PC-3 (cell line): ENCODE results near the gene MYL5. TPM values are rescaled to one million over a fixed set of nuclear protein-coding genes. Genes with fewer than 3 reads are reported as not detected.
A peak's percentile ranks its signal among the peaks of the same experiment; 100 is the strongest.
"Not testable (repeated sequence)": the region's sequence is repeated elsewhere in the genome, so short reads cannot be mapped to it uniquely, and the experiment has no call there.

ENCODE experiments used
- ATAC-seq: fragments of 200-7000 bp; cut with Tn5 transposase; 2 replicates; pipeline ENCODE4 v1.9.1; 2020; ENCODE audit warnings: mild to moderate bottlenecking, moderate library complexity
- BruUV-seq: library from RNA; stranded (reverse); fragments of 400-500 nt; replicated peaks from 2 replicates; lab custom pipeline; 2021; lab: Mats Ljungman, UMichigan
- CTCF ChIA-PET: fragments of 300-600 bp; sonication (Branson Sonifier 250); formaldehyde crosslinking; loops from one replicate; lab custom pipeline; 2022; ENCODE audit warnings: antibody characterized with exemption; lab: Charles Lee
- POLR2A ChIA-PET: fragments of 300-600 bp; sonication (Branson Sonifier 250); formaldehyde crosslinking; loops from one replicate; lab custom pipeline; 2022; ENCODE audit warnings: antibody characterized with exemption; ENCODE audit not compliant: unreplicated experiment; lab: Charles Lee
- DNase-seq: peaks from one replicate; pipeline ENCODE4 v3.0.0-alpha.2; 2015
- H2AFZ ChIP-seq: fragments of 300-600 bp; sonication (generic); 2 replicates; pipeline ENCODE4 v1.6.0; 2016; ENCODE audit warnings: antibody characterized with exemption, low read length
- H3F3A ChIP-seq: fragments of 300-600 bp; sonication (generic); one replicate; pipeline ENCODE4 v1.6.0; 2017; ENCODE audit warnings: antibody characterized with exemption, low read length, control low read depth, mild to moderate bottlenecking; ENCODE audit not compliant: unreplicated experiment
- H3K27ac ChIP-seq: fragments of 300-600 bp; sonication (generic); 2 replicates; pipeline ENCODE4 v1.5.1; 2016; ENCODE audit warnings: mild to moderate bottlenecking, low read length
- H3K27me3 ChIP-seq: fragments of 300-600 bp; sonication (generic); 2 replicates; pipeline ENCODE4 v1.6.1; 2016; ENCODE audit warnings: low read length, mixed read lengths
- H3K36me3 ChIP-seq: fragments of 300-600 bp; sonication (generic); 2 replicates; pipeline ENCODE4 v1.6.1; 2016; ENCODE audit warnings: low read depth, mixed run types, low read length, mixed read lengths
- H3K4me1 ChIP-seq: fragments of 300-600 bp; sonication (generic); 2 replicates; pipeline ENCODE4 v1.5.1; 2016; ENCODE audit warnings: low read length; ENCODE audit not compliant: insufficient read depth
- H3K4me2 ChIP-seq: fragments of 300-600 bp; sonication (generic); 2 replicates; pipeline ENCODE4 v1.6.0; 2016; ENCODE audit warnings: low read length
- H3K4me3 ChIP-seq: fragments of 300-600 bp; sonication (generic); 2 replicates; pipeline ENCODE4 v1.5.1; 2016; ENCODE audit warnings: mild to moderate bottlenecking, low read length, mixed read lengths
- H3K79me2 ChIP-seq: fragments of 300-600 bp; sonication (generic); 2 replicates; pipeline ENCODE4 v1.6.1; 2017; ENCODE audit warnings: low read length, mixed read lengths
- H3K9ac ChIP-seq: fragments of 300-600 bp; sonication (generic); 2 replicates; pipeline ENCODE4 v1.6.0; 2016; ENCODE audit warnings: mild to moderate bottlenecking, low read length
- H3K9me2 ChIP-seq: fragments of 300-600 bp; sonication (generic); replicated peaks from 2 replicates; pipeline ENCODE4 v1.6.1; 2016; ENCODE audit warnings: mixed run types, low read length, mixed read lengths
- H3K9me3 ChIP-seq: fragments of 300-600 bp; sonication (generic); 2 replicates; pipeline ENCODE4 v1.6.1; 2016; ENCODE audit warnings: low read length, mixed read lengths
- H4K20me1 ChIP-seq: fragments of 300-600 bp; sonication (generic); 2 replicates; pipeline ENCODE4 v1.6.1; 2016; ENCODE audit warnings: low read length, mixed read lengths
- EZH2 ChIP-seq: fragments of 300-600 bp; sonication (generic); IDR thresholded peaks from one replicate; pipeline ENCODE4 v1.6.1; 2017; ENCODE audit warnings: antibody characterized with exemption, mild to moderate bottlenecking, low read length; ENCODE audit not compliant: unreplicated experiment
- EZH2phosphoT487 ChIP-seq: fragments of 300-600 bp; sonication (generic); IDR thresholded peaks from 2 replicates; pipeline ENCODE4 v1.6.1; 2018; ENCODE audit warnings: mild to moderate bottlenecking, antibody characterized with exemption, low read length, borderline replicate concordance
- intact Hi-C: fragments of 100-400 bp; cut with micrococcal nuclease; formaldehyde crosslinking; loops from 2 replicates; pipeline ENCODE4 v1.9.0; 2023
- total RNA-seq: library from RNA; depleted of rRNA; stranded (reverse); fragments of >200 nt; gene quantifications from 2 replicates; pipeline ENCODE4 v1.2.3, GENCODE V29; 2014
- TF ChIP-seq, protein P1 (sequence below): fragments of 300-600 bp; sonication (generic); conservative IDR thresholded peaks from 2 replicates; pipeline ENCODE4 v1.5.1; 2017; ENCODE audit warnings: antibody characterized with exemption, low read depth, mild to moderate bottlenecking, low read length

MYL5 gene
- total RNA-seq, 1 experiment from 2014 or later: 15.2 TPM

- Histone ChIP-seq H3K9me2 (no peaks in the 10 kb centered on the region), H2AFZ (peak within 1 kb of the TSS; percentile 77; the same call in 1 of the 2 replicates), H3K9ac (peak within 1 kb of the TSS; percentile 99), H3K36me3 (no peaks in the 10 kb centered on the region), H3K9me3 (no peaks in the 10 kb centered on the region), H3K4me2 (peak within 1 kb of the TSS; percentile 86), H3K79me2 (peaks cover 45% of the 10 kb centered on the region), H3K27ac (no peak within 1 kb of the TSS), H4K20me1 (no peaks in the 10 kb centered on the region), H3K4me1 (no peaks in the 10 kb centered on the region), H3K4me3 (peak within 1 kb of the TSS; percentile 85), H3F3A (no peaks in the 10 kb centered on the region), H3K27me3 (no peaks in the 10 kb centered on the region)
- peak; percentile 89 for DNase-seq
- CTCF ChIA-PET: interaction anchor here (1.0 kb wide), 1 partner anchor 35 kb away, joined by 5 read pairs; no protein-coding TSS in a partner anchor
- peak; percentile 96 for ATAC-seq
- TF ChIP-seq EZH2: no peak
- TF ChIP-seq EZH2phosphoT487: no peak
- TF ChIP-seq, protein P1, sequence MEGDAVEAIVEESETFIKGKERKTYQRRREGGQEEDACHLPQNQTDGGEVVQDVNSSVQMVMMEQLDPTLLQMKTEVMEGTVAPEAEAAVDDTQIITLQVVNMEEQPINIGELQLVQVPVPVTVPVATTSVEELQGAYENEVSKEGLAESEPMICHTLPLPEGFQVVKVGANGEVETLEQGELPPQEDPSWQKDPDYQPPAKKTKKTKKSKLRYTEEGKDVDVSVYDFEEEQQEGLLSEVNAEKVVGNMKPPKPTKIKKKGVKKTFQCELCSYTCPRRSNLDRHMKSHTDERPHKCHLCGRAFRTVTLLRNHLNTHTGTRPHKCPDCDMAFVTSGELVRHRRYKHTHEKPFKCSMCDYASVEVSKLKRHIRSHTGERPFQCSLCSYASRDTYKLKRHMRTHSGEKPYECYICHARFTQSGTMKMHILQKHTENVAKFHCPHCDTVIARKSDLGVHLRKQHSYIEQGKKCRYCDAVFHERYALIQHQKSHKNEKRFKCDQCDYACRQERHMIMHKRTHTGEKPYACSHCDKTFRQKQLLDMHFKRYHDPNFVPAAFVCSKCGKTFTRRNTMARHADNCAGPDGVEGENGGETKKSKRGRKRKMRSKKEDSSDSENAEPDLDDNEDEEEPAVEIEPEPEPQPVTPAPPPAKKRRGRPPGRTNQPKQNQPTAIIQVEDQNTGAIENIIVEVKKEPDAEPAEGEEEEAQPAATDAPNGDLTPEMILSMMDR: no peak
- POLR2A ChIA-PET: no interaction called here
- intact Hi-C loops: no loop called here
- no TSS peak for BruUV-seq
Measured at GRCh38 chr4:705278-706082, 31.1 kb downstream of the MYL5 start, which contains the start of gene PCGF3. Gene PCGF3 (plus strand): TSS chr4:705832. CDS start chr4:733681, 27,849 bp downstream.

- BruUV-seq, H3K27me3 ChIP-seq, DNase-seq, H3K27ac ChIP-seq, H3K36me3 ChIP-seq, H3F3A ChIP-seq, POLR2A ChIA-PET, H3K4me1 ChIP-seq, H3K9me3 ChIP-seq, H3K9me2 ChIP-seq, CTCF ChIA-PET, ATAC-seq, intact Hi-C loops, H4K20me1 ChIP-seq: not testable (repeated sequence)
- Histone ChIP-seq H3K4me2 (peak overlapping the region; percentile 86), H2AFZ (peak overlapping the region; percentile 77; the same call in 1 of the 2 replicates), H3K9ac (peak overlapping the region; percentile 99), H3K4me3 (peak overlapping the region; percentile 85), H3K79me2 (peaks cover 52% of the 10 kb centered on the region)
Measured at GRCh38 chr4:706083-706633, 31.8 kb downstream of the MYL5 start.

- no peak for ATAC-seq
- no peak for TF ChIP-seq EZH2
- TF ChIP-seq, protein P1: no peak
- no peak for TF ChIP-seq EZH2phosphoT487
- H3K4me1 ChIP-seq: no peaks in the 10 kb centered on the region
- no peaks in the 10 kb centered on the region for H3K9me3 ChIP-seq
- peak overlapping the region; percentile 99 for H3K9ac ChIP-seq
- H3K36me3 ChIP-seq: no peaks in the 10 kb centered on the region
- H3K27ac ChIP-seq: no peak overlapping the region
- H3K4me3 ChIP-seq: peak overlapping the region; percentile 58
- TSS peak; percentile 22 for BruUV-seq
- no peaks in the 10 kb centered on the region for H3F3A ChIP-seq
- no peak overlapping the region for H2AFZ ChIP-seq
- POLR2A ChIA-PET: no interaction called here
- CTCF ChIA-PET: no interaction called here
- no peaks in the 10 kb centered on the region for H3K27me3 ChIP-seq
- no peaks in the 10 kb centered on the region for H3K9me2 ChIP-seq
- peaks cover 57% of the 10 kb centered on the region for H3K79me2 ChIP-seq
- peak overlapping the region; percentile 86 for H3K4me2 ChIP-seq
- no peak for DNase-seq
- intact Hi-C loops: no loop called here
- H4K20me1 ChIP-seq: no peaks in the 10 kb centered on the region
Measured at GRCh38 chr4:706834-707598, 32.7 kb downstream of the MYL5 start.
